SK-N-SH treated with all-trans-retinoic acid at 6 μM for 48 hours (cell line): Measurements from ENCODE around the gene ILKAP.

Experiments
- ESRRG ChIP-seq: fragments of 250-450 bp; sonication (Bioruptor Pico); IDR thresholded peaks from 2 replicates; pipeline ENCODE4 v1.6.1; 2021; ENCODE audit warnings: mild to moderate bottlenecking
- RARB ChIP-seq: fragments of 250-450 bp; sonication (Bioruptor Pico); IDR thresholded peaks from 2 replicates; pipeline ENCODE4 v1.8.0; 2021; ENCODE audit warnings: mild to moderate bottlenecking, moderate library complexity
- ZC3H10 ChIP-seq: fragments of 250-450 bp; sonication (Bioruptor Pico); IDR thresholded peaks from 2 replicates; pipeline ENCODE4 v1.5.1; 2021; ENCODE audit warnings: mild to moderate bottlenecking, moderate library complexity
- ZFP30 ChIP-seq: fragments of 450-650 bp; formaldehyde crosslinking; IDR thresholded peaks from 2 replicates; pipeline ENCODE4 v1.5.0; 2022; ENCODE audit warnings: mild to moderate bottlenecking, moderate library complexity
- ZNF70 ChIP-seq: fragments of 450-650 bp; formaldehyde crosslinking; IDR thresholded peaks from 2 replicates; pipeline ENCODE4 v1.5.0; 2020; ENCODE audit warnings: mild to moderate bottlenecking, moderate library complexity
- ZNF8 ChIP-seq: fragments of 450-650 bp; formaldehyde crosslinking; IDR thresholded peaks from 2 replicates; pipeline ENCODE4 v1.5.0; 2020; ENCODE audit warnings: mild to moderate bottlenecking, moderate library complexity
- TF ChIP-seq, protein P1 (sequence below): fragments of 250-450 bp; sonication (Bioruptor Pico); IDR thresholded peaks from 2 replicates; pipeline ENCODE4 v1.8.0; 2020; ENCODE audit warnings: mild to moderate bottlenecking, moderate library complexity, borderline replicate concordance

DNA sequence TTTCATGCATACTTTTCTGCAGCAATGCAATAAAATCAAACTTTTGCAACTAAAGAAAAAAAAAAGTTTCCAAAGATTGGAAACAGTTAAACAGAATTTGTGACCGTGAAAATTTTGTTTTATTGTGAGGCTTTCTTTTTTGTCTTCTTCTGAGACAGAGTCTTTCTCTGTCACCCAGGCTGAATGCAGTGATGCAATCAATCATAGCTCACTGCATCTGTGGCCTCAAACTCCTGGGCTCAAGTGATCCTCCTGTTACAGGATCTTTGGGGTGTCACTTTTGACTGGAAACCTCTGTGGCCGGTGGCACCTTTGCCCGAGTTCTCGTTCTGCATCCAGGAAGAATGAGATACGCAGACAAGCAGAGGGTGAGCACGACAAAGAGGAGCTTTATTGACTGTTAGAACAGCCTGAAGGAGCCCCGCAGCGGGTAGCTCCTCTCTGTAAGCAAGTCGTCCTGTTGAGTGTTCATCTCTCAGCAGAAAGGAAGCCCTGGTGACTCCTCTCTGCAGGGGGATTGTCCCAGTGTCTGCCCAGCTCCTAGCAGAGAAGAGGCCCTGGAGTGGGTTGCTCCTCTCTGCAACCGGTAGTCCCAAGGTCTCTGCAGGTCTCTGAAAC lies 16.9 kb upstream of the ILKAP start:
- TF ChIP-seq ZNF70 (CRISPR knock-in tag) (no peak), ZNF8 (CRISPR knock-in tag) (no peak), ZC3H10 (CRISPR knock-in tag) (no peak), RARB (CRISPR knock-in tag) (no peak), ZFP30 (CRISPR knock-in tag) (no peak), ESRRG (CRISPR knock-in tag) (no peak)
- TF ChIP-seq, protein P1, sequence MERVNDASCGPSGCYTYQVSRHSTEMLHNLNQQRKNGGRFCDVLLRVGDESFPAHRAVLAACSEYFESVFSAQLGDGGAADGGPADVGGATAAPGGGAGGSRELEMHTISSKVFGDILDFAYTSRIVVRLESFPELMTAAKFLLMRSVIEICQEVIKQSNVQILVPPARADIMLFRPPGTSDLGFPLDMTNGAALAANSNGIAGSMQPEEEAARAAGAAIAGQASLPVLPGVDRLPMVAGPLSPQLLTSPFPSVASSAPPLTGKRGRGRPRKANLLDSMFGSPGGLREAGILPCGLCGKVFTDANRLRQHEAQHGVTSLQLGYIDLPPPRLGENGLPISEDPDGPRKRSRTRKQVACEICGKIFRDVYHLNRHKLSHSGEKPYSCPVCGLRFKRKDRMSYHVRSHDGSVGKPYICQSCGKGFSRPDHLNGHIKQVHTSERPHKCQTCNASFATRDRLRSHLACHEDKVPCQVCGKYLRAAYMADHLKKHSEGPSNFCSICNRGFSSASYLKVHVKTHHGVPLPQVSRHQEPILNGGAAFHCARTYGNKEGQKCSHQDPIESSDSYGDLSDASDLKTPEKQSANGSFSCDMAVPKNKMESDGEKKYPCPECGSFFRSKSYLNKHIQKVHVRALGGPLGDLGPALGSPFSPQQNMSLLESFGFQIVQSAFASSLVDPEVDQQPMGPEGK (CRISPR knock-in tag): no peak
